Upper lobe of left lung (tissue), 6 donors: ENCODE measurements around the gene FAM136A. TPM values are rescaled to one million over a fixed set of nuclear protein-coding genes. Genes with fewer than 3 reads are reported as not detected.

Experiments
- ATAC-seq, 2 donors: fragments of 200-7000 bp; cut with Tn5 transposase; one replicate each; pipeline ENCODE4 v1.9.1; 2022; ENCODE audit warnings: mild to moderate bottlenecking in 2 of 2, moderate library complexity in 2 of 2; ENCODE audit not compliant: low FRiP score in 2 of 2
- DNase-seq, 2 donors: peaks; one replicate each; pipeline ENCODE4 v3.0.0-alpha.2; 2019 to 2020
- H3K27ac ChIP-seq, 4 donors: fragments of 200-600 bp; sonication (generic); one replicate each; pipeline ENCODE4 v1.5.1; 2016 to 2019
- H3K27me3 ChIP-seq, 4 donors: fragments of 200-600 bp; sonication (generic); one replicate each; pipeline ENCODE4 v1.5.1; 2017 to 2019
- H3K36me3 ChIP-seq, 4 donors: fragments of 200-600 bp; sonication (generic); one replicate each; pipeline ENCODE4 v1.5.1; 2016 to 2019
- H3K4me1 ChIP-seq, 4 donors: fragments of 200-600 bp; sonication (generic); one replicate each; pipeline ENCODE4 v1.5.1; 2018 to 2019
- H3K4me3 ChIP-seq, 4 donors: fragments of 200-600 bp; sonication (generic); one replicate each; pipeline ENCODE4 v1.5.1; 2017 to 2019; ENCODE audit warnings: mild to moderate bottlenecking in 2 of 4, moderate library complexity in 1 of 4
- H3K9me3 ChIP-seq, 4 donors: fragments of 200-600 bp; sonication (generic); one replicate each; pipeline ENCODE4 v1.5.1; 2018 to 2019
- CTCF ChIP-seq, 6 experiments: fragments of 450-650 bp in 4 of 6; fragments of 200-600 bp in 2 of 6; sonication (generic) in 2 of 6; IDR thresholded peaks; one replicate each; pipeline ENCODE4 v1.5.1; 2016 to 2019; ENCODE audit warnings: antibody characterized with exemption in 6 of 6
- EP300 ChIP-seq, 4 donors: sonication (generic); formaldehyde crosslinking; IDR thresholded peaks; one replicate each; pipeline ENCODE4 v1.5.1; 2017; ENCODE audit warnings: antibody characterized with exemption in 4 of 4, control low read depth in 2 of 4
- POLR2A ChIP-seq, 4 donors: fragments of 450-650 bp; IDR thresholded peaks; one replicate each; pipeline ENCODE4 v1.5.1; 2016 to 2017; ENCODE audit warnings: antibody characterized with exemption in 4 of 4, mild to moderate bottlenecking in 2 of 4
- POLR2AphosphoS5 ChIP-seq, 2 donors: sonication (generic); formaldehyde crosslinking; IDR thresholded peaks; one replicate each; pipeline ENCODE4 v1.5.1; 2017; ENCODE audit warnings: antibody characterized with exemption in 2 of 2
- WGBS, 2 donors: methylation state at CpG; one replicate each; pipeline ENCODE4 v1.1.5; 2017 to 2018; 5-methylcytosine and 5-hydroxymethylcytosine counted together
- total RNA-seq, 6 donors: library from RNA; depleted of rRNA in 4 of 6; stranded (reverse); fragments of >200 nt in 4 of 6; gene quantifications; one replicate each; pipeline versions ENCODE4 v1.1.0 to v1.2.1, GENCODE V29; 2016 to 2021
- donor health status: DM: no; HTN: no; CAD: no; lungs with moderate emphysema.
- donor health status: DM: no; HTN: yes; CAD: no; lungs with severe emphysema.

The FAM136A gene
- total RNA-seq, 6 donors from 2014 or later = 19.5 to 26.4 (median 23.1) TPM

DNA sequence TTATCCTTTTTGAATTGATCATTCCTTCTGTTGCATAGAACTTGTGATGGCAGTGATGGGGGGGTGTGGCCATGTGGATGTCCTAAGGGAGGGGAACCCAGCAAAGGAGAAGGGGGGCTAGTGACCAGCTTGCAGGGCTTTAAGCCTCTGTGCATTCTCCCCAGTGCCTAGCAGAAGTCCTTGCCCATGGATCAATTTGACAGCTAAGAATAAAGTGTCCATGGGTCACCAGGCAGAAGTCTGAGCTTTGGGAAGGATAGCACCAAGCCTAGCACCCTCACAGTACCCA, 39.6 kb upstream of the FAM136A start:
- TF ChIP-seq CTCF (IDR thresholded peaks at IDR 0.05) (no peak), EP300 (IDR thresholded peaks at IDR 0.05) (no peak), POLR2A (IDR thresholded peaks at IDR 0.05) (no peak), POLR2AphosphoS5 (IDR thresholded peaks at IDR 0.05) (no peak)
- no peak overlapping the region for H3K4me3 ChIP-seq
- H3K36me3 ChIP-seq = no peaks in the 10 kb centered on the region
- DNase-seq (no peak), ATAC-seq (no peak)
- H3K27me3 ChIP-seq = no peaks in the 10 kb centered on the region
- no peak overlapping the region for H3K27ac ChIP-seq
- no peaks in the 10 kb centered on the region for H3K4me1 ChIP-seq
- H3K9me3 ChIP-seq = no peaks in the 10 kb centered on the region

- ATAC-seq = peak; percentile 75 to 83
- Histone ChIP-seq H3K4me1 (no peaks in the 10 kb centered on the region), H3K9me3 (no peaks in the 10 kb centered on the region), H3K4me3 (no peak overlapping the region), H3K27me3 (no peaks in the 10 kb centered on the region), H3K36me3 (no peaks in the 10 kb centered on the region), H3K27ac (no peak overlapping the region)
- TF ChIP-seq EP300 (IDR thresholded peaks at IDR 0.05) = no peak
- TF ChIP-seq POLR2A (IDR thresholded peaks at IDR 0.05) = no peak
- TF ChIP-seq CTCF (IDR thresholded peaks at IDR 0.05) = peak; percentile 61 to 81 (median 76)
- TF ChIP-seq POLR2AphosphoS5 (IDR thresholded peaks at IDR 0.05) = no peak
- 8 to 9% methylated on average over 6 to 7 of the region's 7 CpGs for WGBS, 2 donors
- DNase-seq = peak in 1 of 2 donors; percentile 43
Observed at GRCh38 chr2:70340761-70341476, 39.1 kb upstream of the FAM136A start.

GRCh38 chr2:70340075-70340474, 38.2 kb upstream of the FAM136A start:
- no peak for TF ChIP-seq POLR2AphosphoS5 (IDR thresholded peaks at IDR 0.05)
- TF ChIP-seq EP300 (IDR thresholded peaks at IDR 0.05) = no peak
- no peak for TF ChIP-seq CTCF (IDR thresholded peaks at IDR 0.05)
- no peak for TF ChIP-seq POLR2A (IDR thresholded peaks at IDR 0.05)
- no peak overlapping the region for H3K4me3 ChIP-seq

DNA sequence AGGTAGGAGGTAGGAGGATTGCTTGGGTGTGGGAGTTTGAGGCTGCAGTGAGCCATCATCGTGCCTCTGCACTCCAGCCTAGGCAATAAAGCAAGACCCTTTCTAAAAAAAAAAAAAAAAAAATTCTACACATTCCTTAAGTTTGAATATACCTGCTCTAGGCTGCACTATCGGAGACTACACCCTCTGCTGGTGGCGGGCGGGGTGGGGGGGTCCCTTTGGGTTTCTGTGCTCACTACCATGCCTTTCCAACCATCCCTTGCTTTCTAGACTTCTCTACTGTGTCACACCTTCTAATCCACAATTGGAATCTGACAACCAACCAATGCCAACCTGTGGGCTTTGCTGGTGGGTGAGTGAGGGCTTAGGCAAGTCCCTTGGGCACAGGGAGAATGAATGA, 34.7 kb upstream of the FAM136A start:
- 82 to 89% methylated on average over 4 of the region's 4 CpGs for WGBS, 2 donors
- Histone ChIP-seq H3K27me3 (no peaks in the 10 kb centered on the region), H3K36me3 (no peaks in the 10 kb centered on the region), H3K27ac (no peak overlapping the region), H3K4me3 (no peak overlapping the region), H3K4me1 (no peaks in the 10 kb centered on the region), H3K9me3 (no peaks in the 10 kb centered on the region)
- ATAC-seq (no peak), DNase-seq (no peak)
- TF ChIP-seq EP300 (IDR thresholded peaks at IDR 0.05) = no peak
- no peak for TF ChIP-seq POLR2AphosphoS5 (IDR thresholded peaks at IDR 0.05)
- TF ChIP-seq POLR2A (IDR thresholded peaks at IDR 0.05) = no peak
- TF ChIP-seq CTCF (IDR thresholded peaks at IDR 0.05) = no peak

More at GRCh38 chr2:70340075-70340474, 38.2 kb upstream of the FAM136A start:
- H3K36me3 ChIP-seq = no peaks in the 10 kb centered on the region
- H3K27ac ChIP-seq = no peak overlapping the region
- DNase-seq = no peak
- ATAC-seq = no peak
- no peaks in the 10 kb centered on the region for H3K27me3 ChIP-seq
- 74 to 80% methylated on average over 4 of the region's 4 CpGs for whole genome bisulfite sequencing, 2 donors
- H3K9me3 ChIP-seq = no peaks in the 10 kb centered on the region
- no peaks in the 10 kb centered on the region for H3K4me1 ChIP-seq

DNA sequence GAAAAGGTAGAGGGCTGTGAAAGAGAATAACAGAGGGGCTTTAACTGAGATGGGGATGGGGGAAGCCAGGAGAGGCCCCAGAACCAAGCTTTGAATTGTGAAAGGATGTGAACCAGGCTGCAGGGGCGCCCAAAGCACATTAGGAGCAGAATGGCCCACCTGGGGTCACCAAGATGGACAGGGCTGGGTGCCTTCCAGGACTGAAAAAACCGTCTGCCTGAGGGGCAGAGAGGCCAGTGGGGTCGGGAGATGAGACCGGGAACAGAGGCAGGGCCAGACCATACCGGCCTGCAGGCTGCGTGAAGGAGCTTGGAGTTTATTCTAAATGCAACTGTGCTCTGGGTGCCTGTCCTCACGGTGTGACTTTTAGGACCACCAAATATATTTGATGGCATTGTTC, 29.1 kb upstream of the FAM136A start:
- H3K4me1 ChIP-seq = no peaks in the 10 kb centered on the region
- TF ChIP-seq POLR2AphosphoS5 (IDR thresholded peaks at IDR 0.05) (no peak), EP300 (IDR thresholded peaks at IDR 0.05) (no peak), POLR2A (IDR thresholded peaks at IDR 0.05) (no peak), CTCF (IDR thresholded peaks at IDR 0.05) (no peak)
- H3K9me3 ChIP-seq = no peaks in the 10 kb centered on the region
- DNase-seq (no peak), ATAC-seq (no peak)
- H3K27ac ChIP-seq = no peak overlapping the region
- no peaks in the 10 kb centered on the region for H3K36me3 ChIP-seq
- H3K27me3 ChIP-seq = no peaks in the 10 kb centered on the region
- no peak overlapping the region for H3K4me3 ChIP-seq
- WGBS, 2 donors = 79 to 82% methylated on average over 7 of the region's 7 CpGs
